Stimulated activated CD4-positive, alpha-beta T cell treated with anti-CD3 and anti-CD28 coated beads, Interleukin-15, amount 100 ng/mL, for 1 hour (primary cell): ENCODE results near the gene ZNF568.
A peak's percentile ranks its signal among the peaks of the same experiment; 100 is the strongest.

Source experiments
- DNase-seq, 2 donors: peaks; one replicate each; pipeline ENCODE4 v3.0.0-alpha.2; 2020; ENCODE audit warnings: low read depth in 1 of 2, low spot score in 1 of 2

Gene ZNF568

DNA sequence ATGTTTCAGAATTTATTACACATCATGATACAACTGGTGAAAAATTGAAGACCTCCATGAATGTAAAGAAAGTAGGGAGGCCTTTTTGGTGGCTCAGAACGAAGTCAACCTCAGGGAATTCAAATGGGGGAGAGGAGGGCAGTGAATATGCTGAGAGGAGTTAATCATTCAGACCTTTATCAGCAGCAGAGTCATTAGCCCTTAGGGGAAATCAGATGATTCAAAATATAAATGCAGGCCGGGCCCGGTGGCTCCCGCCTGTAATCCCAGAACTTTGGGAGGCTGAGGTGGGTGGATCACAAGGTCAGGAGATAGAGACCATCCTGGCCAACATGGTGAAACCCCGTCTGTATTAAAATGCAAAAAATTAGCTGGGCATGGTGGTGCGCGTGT, 81.7 kb downstream of the ZNF568 start:
- DNase-seq, result no peak

GRCh38 chr19:36999313-36999712, 83.2 kb downstream of the ZNF568 start:
- DNase-seq, result no peak

GRCh38 chr19:37007587-37008220, 91.6 kb downstream of the ZNF568 start:
- peak; percentile 3 to 15 for DNase-seq

- DNase-seq, result no peak
Observed at GRCh38 chr19:37009871-37010270, 93.7 kb downstream of the ZNF568 start.

DNA sequence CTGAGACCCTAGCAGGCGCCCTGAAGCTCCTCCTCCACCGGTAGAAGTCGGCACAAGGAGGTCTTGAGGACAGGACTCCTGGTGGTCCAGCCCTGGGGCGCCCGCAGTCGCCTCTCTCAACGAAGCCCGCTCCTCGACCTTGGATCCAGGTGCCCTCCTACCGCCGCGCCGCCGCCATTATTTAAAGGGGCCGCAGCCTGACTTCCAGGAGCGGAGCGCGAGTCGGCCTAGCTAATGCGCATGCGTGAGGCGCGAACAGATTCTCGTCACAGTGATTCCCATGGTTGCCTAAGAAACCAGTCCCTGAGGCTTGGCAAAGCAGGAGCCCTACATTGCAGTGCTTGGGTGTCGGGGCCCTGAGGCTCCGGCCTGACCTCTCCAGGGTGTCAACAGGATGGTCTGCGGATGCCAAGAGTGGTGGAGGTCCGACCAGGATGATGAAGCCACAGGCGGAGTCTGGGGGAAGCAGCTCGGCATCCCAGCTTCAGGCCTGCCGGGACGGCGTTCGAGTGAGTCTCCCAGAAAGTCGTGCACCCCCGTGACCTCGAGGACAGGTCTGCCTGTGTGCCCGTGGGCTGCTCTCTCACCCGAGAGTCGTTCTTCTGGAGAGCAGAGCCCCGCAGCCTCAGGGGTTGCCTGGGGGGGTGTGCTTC, 96.1 kb downstream of the ZNF568 start:
- no peak for DNase-seq

- DNase-seq, result no peak
Observed at GRCh38 chr19:37014456-37014855, 98.3 kb downstream of the ZNF568 start.

DNA sequence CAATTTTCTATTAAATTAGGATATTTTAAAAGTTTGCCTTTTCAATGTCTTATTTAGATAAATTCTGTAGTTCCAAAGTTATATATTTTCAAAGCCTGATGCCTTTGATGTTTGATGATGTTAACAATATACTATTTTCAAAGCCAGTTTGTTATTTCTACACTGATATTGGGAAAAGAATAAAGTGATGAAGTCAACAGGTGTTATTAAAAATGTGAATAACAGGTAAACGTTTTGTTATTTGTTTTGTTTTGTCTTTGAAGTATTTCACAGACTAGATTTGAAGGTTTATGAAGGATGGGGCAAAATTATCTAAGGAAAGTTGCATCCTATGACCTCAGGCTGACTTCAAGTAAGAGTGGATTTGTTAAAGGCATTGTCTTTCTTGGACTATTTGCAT, 129.0 kb downstream of the ZNF568 start:
- DNase-seq, result no peak
